BE2C (cell line): Measurements from ENCODE around the gene ZNF385B.

Experiments used
- DNase-seq: peaks from one replicate; pipeline ENCODE4 v3.0.0-alpha.2; 2020
- H3K27me3 ChIP-seq: fragments of 250-450 bp; sonication (Bioruptor Pico); 2 replicates; pipeline ENCODE4 v1.5.1; 2020; ENCODE audit warnings: mild to moderate bottlenecking
- H3K36me3 ChIP-seq: fragments of 250-450 bp; sonication (Bioruptor Pico); 2 replicates; pipeline ENCODE4 v1.5.1; 2020; ENCODE audit warnings: mild to moderate bottlenecking
- H3K4me1 ChIP-seq: fragments of 250-450 bp; sonication (Bioruptor Pico); 2 replicates; pipeline ENCODE4 v1.5.1; 2020
- H3K4me3 ChIP-seq: 2 replicates; pipeline ENCODE4 v1.5.1; 2011; ENCODE audit warnings: low read depth, low read length
- H3K9me3 ChIP-seq: fragments of 250-450 bp; sonication (Bioruptor Pico); 2 replicates; pipeline ENCODE4 v1.5.1; 2020
- TF ChIP-seq, protein P1 (sequence below): IDR thresholded peaks from 2 replicates; pipeline ENCODE4 v1.5.1; 2012; ENCODE audit warnings: mild to moderate bottlenecking, low read depth, low read length

ZNF385B gene

GRCh38 chr2:179860255-179861026, 971 bp downstream of the ZNF385B start:
- TF ChIP-seq, protein P1, sequence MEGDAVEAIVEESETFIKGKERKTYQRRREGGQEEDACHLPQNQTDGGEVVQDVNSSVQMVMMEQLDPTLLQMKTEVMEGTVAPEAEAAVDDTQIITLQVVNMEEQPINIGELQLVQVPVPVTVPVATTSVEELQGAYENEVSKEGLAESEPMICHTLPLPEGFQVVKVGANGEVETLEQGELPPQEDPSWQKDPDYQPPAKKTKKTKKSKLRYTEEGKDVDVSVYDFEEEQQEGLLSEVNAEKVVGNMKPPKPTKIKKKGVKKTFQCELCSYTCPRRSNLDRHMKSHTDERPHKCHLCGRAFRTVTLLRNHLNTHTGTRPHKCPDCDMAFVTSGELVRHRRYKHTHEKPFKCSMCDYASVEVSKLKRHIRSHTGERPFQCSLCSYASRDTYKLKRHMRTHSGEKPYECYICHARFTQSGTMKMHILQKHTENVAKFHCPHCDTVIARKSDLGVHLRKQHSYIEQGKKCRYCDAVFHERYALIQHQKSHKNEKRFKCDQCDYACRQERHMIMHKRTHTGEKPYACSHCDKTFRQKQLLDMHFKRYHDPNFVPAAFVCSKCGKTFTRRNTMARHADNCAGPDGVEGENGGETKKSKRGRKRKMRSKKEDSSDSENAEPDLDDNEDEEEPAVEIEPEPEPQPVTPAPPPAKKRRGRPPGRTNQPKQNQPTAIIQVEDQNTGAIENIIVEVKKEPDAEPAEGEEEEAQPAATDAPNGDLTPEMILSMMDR: no peak
- H3K4me3 ChIP-seq: no peak overlapping the region
- no peaks in the 10 kb centered on the region for H3K9me3 ChIP-seq
- H3K4me1 ChIP-seq: no peaks in the 10 kb centered on the region
- H3K36me3 ChIP-seq: no peaks in the 10 kb centered on the region
- peaks cover 31% of the 10 kb centered on the region for H3K27me3 ChIP-seq
- DNase-seq: no peak

- H3K4me1 ChIP-seq: no peaks in the 10 kb centered on the region
- TF ChIP-seq, protein P1: no peak
- H3K9me3 ChIP-seq: no peaks in the 10 kb centered on the region
- DNase-seq: no peak
- no peaks in the 10 kb centered on the region for H3K36me3 ChIP-seq
- H3K4me3 ChIP-seq: no peak overlapping the region
- peaks cover 31% of the 10 kb centered on the region for H3K27me3 ChIP-seq
These were observed 1.9 kb downstream of the ZNF385B start for GRCh38 chr2:179859523-179859922.

- TF ChIP-seq, protein P1: no peak
- DNase-seq: no peak
- H3K36me3 ChIP-seq: no peaks in the 10 kb centered on the region
- no peak overlapping the region for H3K4me3 ChIP-seq
- H3K4me1 ChIP-seq: no peaks in the 10 kb centered on the region
- peaks cover 25% of the 10 kb centered on the region for H3K27me3 ChIP-seq
- no peaks in the 10 kb centered on the region for H3K9me3 ChIP-seq
These were observed 4.2 kb downstream of the ZNF385B start for GRCh38 chr2:179857236-179857635.

- TF ChIP-seq, protein P1: no peak
- Histone ChIP-seq H3K9me3 (no peaks in the 10 kb centered on the region), H3K4me1 (no peaks in the 10 kb centered on the region), H3K4me3 (no peak overlapping the region), H3K27me3 (peaks cover 15% of the 10 kb centered on the region), H3K36me3 (no peaks in the 10 kb centered on the region)
- no peak for DNase-seq
These were observed 5.2 kb downstream of the ZNF385B start for GRCh38 chr2:179856205-179856604.

- Histone ChIP-seq H3K9me3 (no peaks in the 10 kb centered on the region), H3K4me1 (no peaks in the 10 kb centered on the region), H3K36me3 (no peaks in the 10 kb centered on the region), H3K4me3 (no peak overlapping the region), H3K27me3 (peaks cover 10% of the 10 kb centered on the region; the same call in 1 of the 2 replicates)
- TF ChIP-seq, protein P1: no peak
- no peak for DNase-seq
These were observed 5.7 kb downstream of the ZNF385B start for GRCh38 chr2:179855673-179856072.

DNA sequence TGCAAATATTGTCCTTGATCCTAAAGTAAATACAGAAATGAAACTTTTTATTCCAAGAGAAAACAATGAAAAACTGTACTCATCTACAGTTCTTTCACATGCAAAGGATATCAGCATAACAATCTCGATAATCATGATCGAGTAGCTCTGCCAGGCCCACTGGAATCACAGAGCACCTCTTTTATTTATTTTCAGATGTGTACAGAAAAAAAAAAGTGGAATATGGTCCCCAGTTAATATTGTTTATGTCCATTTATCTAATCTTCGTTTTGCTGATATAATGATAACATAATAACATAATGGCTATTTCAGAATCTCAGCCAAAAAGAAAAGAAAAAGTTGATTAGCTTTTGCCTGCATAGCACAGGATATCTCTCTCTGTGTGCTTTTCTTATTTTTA, 6.5 kb downstream of the ZNF385B start:
- Histone ChIP-seq H3K4me3 (no peak overlapping the region), H3K4me1 (no peaks in the 10 kb centered on the region), H3K36me3 (no peaks in the 10 kb centered on the region), H3K9me3 (no peaks in the 10 kb centered on the region), H3K27me3 (0 out of 2 replicates have a peak, but pooled peaks cover 3% of the 10 kb centered on the region)
- TF ChIP-seq, protein P1: no peak
- DNase-seq: no peak
